Amygdala (tissue), 56 donors: Measurements from ENCODE around the gene ALK.

Experiments used
- DNase-seq, 56 donors: peaks; one replicate each; lab custom pipeline; 2025; lab: John Stamatoyannopoulos, UW

The ALK gene

DNA sequence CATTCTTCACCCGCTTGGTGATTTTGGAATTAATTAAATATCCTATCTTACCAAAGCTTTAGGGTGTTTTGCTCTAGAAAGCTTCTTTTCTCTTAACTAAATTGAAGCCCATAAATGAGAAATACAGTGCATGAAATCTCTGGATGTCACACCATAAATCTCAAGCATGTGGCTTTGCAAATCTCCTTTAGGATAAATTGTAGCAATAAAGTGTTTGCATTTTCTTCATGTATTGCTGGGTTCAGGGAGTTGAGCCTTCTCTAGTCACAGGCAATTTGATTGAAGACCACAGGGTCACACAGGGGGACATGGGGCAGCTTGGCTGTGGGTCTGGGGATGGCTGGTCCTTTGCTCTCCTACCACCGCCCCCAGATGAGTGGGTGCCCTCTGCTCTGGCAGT, 442.0 kb downstream of the ALK start:
- no peak for DNase-seq

DNA sequence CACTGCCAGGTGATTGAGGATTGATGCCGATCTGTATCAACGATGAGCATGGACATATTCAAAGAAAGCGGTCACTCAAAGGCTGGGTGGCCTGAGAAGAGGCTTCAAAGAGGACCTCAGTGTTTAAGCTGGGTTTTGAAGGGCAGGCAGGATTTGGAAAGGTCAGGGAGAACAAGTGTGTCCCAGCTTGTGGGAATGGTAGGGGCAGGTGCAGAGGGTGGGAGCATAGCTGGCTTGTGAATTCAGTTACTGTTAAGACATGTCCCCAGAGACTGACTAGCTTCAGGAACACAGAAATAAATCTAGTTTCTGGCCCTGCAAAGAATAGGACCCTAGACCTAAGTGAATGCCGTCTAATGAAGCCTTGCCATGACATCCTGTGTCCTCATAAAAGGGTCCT, 442.7 kb downstream of the ALK start:
- no peak for DNase-seq

DNA sequence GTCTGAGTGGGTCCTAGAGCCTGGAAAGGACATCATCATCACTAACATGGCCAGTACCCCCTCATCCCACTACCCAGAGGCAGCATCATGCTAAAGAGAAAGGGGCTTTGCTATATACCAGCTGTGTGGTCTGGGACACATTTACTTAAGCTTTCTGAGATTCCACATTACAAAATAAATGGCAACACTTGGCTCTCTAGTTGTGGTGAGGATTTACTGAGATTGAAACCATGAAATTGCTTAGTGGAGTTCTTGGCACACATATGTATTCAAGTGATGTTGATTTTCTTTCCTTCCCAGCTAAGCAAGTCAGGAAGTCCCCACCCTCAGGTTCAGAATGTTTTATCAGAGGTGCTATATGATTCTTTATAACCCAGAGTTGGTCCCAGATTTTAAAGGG, 444.2 kb downstream of the ALK start:
- DNase-seq, result no peak

DNA sequence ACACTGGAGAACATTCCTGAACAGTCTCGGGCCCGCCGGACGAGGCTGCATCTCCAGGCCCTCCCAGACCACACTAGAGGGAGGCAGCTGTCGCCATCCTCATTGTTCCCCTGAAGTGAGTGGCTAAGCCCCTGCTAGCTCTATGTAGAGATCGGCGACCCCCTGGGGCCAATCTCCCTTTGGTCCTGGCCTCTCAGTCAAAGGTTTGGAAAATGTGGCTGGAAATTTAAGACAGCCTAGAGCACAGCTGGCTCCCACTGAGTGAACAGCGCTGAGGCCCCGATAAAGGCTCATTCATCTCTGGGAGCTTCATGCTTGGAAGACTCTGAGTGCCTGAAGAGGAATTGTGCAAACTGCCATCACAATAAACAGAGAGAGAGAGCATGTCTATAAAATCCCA, 445.9 kb downstream of the ALK start:
- DNase-seq, result peak in 1 of 56 donors; percentile 6

DNA sequence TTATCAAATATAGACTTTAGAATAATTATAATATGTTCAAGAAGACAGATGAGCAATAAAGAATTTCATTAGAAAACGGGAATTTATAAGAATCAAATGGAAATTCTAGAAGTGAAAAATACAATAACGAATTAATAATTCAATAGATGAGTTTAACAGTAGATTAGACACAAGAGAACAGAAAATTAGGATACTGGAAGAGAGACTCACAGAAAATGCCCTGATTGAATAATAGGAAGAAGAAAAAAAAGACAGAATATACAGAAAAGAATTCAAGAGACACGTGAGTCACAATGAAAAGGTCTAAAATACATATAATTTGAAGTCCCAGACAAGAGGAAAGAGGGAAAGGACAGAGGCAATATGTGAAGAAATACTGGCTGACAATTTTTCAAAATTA, 451.4 kb downstream of the ALK start:
- no peak for DNase-seq

DNA sequence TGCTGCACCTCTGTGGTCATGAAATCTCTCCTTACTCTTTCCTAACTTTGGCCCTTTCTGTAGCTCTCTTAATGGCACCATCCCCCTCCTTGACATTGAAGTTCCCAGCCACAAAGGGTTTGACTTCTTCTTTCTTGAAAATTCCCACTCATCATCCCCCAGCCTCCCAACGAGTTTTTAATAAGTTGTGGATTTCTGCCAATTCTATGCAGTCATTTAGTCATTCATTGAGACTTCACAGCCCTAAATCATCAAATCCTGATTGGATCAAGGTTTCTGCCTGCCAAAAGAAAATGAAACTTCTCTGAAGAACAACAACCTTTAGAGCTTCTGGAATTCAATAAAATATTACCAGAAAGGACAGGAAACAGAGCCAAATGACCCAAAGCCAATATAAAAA, 451.9 kb downstream of the ALK start:
- no peak for DNase-seq

DNA sequence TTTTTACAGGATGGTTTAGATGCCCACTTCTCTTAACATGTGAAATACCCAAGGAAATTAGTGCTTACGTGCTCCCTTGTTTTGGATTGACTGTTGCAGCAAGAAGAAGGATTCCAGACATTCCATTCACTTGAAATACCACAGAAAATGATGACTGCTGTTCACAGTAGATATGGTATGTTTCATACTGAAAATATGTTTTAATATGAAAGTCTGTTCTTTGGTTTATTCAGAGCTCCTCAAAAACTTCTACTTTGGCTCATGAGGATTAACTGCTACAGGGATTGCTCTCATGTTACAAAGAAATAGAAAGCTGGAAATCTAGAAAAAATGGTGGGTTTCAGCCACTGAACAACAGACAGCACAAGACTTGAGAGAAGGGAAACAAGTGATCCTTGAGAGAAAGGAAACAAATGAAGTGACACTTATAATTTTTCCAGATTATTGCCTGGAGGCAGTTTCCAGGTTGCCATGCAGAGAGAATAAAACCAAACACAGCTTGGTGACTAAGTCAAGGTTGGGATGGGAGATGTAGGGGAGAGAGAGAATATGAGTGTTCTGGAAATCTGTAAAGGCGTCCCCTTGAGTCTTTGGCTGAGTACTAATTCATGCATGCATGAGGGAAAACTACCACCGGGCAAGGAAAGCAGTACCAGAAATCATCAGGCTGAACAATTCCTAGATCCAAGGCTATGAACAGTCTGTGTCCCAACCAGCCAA, 458.0 kb downstream of the ALK start:
- no peak for DNase-seq

DNA sequence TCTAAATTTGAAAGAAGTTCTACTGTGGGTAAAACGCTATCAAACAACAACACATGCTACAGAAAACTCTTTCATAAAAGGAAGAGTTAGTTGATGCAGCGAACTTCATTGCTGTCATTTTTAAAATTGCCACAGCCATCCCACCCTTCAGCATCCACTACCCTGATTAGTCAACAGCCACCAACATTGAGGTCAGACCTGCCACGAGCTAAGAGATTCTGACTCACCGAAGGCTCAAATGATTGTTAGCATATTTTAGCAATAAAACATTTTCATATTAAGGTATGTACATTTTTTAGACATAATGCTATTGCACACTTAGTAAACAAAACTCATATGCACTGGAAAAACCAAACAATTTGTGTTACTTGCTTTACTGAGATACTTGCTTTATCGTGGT, 459.1 kb downstream of the ALK start:
- DNase-seq, result no peak

DNA sequence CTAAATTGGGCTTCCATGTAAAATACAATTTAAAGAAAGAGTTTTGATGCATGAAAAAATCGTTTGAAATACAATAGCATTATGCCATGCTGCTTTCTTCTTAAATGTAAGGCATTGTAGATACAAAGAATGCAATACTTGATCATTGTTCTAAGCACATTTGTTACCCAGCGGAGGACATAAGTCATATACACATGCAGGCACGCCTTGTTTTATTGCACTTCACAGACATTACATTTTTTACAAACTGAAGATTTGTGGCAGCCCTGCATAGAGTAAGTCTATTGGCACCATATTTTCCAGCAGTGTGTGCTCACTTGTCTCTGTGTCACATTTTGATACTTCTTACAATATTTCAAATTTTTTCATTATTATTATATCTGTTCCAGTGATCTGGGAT, 461.2 kb downstream of the ALK start:
- no peak for DNase-seq

DNA sequence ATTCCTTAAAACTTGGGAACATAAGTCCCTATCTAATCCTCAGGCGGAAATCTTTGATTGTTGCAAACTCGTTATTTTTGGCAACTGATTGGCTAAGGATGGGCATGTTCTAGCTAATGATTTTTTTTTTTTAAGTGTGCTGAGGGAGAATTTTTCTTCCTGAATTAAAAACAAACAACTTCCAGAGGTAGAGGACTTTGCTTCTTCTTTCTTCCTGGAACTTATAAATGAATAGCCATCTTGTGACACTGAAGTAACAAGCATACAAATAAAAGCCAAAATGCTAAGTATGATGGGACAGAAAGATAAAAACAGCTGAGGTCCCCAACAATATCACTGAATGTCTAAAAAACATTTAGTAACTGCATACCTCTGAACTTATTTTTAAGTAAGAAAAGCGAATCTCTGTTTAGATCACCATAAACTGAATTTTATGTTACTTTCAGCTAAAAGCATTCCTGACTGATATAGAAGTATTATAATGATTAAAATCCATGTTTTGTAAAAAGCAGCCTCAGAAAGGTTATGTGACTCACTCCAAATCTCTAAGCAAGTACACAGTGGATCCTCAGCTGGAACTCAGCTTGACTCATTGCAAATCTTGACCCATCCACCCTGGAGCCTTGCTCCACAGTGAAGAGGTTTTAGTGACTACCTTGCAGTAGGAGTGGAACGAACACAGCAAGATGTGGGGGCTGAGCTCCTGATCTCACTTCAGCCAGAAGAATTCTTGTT, 461.8 kb downstream of the ALK start:
- DNase-seq, result no peak

DNA sequence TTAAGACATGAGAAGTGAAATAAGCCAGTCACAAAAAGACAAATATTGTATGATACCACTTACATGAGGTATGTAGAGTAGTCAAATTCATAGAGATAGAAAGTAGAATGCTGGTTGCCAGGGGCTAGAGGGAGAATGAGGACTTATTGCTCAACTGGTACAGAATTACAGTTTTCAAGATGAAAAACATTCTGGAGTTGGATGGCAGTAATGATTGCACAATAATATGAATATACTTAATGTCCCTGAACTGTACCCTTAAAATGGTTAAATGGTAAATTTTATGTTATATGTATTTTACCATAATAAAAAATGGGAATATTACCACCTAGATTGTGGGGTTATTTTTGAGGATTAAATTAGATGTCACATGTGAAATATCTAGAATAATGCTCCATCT, 465.0 kb downstream of the ALK start:
- DNase-seq, result no peak

DNA sequence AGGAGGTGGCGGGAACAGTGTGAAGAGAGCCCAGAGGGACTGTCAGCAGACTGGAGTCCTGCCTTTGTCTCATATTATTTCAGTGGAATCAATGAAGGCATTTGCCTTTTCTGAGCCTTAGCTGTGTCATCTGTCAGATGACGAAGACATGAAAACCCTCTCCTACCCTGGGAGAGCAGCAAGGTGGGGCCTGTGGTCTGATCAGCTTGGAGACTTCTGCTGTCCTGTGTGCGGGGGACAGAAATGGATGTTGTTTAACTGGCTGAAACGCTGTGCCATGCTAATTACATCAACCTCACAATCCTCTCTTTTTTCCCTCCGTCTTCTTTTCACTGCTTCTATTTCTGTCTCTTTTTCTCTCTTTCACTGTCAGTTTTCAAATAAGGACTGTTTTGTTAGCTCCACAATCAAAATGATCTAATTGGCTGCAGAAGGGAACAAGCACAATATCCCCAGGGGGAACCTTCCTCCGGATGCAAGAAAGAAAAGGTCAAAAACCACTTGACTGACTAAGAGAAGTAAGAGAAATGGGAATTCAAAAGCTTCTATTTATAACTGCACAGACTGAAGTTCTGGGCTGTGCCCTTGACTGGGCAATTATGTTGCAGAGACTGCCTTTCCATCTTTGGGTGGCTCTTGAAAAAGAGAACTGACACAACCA, 466.1 kb downstream of the ALK start:
- DNase-seq, result peak in 8 of 56 donors; percentile 4 to 56 (median 18)

DNA sequence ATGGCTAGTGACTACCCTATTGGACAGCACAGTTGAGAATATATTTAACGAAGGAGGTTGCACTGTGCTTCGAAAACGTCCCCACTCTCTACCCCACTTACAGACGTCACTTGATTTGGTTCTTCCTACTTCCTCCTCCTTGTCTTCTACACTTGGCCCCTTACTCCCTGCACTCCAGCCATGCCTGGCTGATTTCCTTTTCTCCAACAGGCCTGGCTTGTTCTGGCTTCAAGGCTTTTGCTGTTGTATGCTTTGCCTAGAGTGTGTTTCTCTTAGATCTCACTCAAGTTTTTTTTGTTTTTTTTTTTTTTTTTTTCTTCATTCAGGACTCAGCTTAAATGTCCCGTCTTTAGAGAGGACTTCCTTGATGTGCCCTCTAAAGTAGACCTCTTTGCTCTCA, 469.4 kb downstream of the ALK start:
- no peak for DNase-seq

DNA sequence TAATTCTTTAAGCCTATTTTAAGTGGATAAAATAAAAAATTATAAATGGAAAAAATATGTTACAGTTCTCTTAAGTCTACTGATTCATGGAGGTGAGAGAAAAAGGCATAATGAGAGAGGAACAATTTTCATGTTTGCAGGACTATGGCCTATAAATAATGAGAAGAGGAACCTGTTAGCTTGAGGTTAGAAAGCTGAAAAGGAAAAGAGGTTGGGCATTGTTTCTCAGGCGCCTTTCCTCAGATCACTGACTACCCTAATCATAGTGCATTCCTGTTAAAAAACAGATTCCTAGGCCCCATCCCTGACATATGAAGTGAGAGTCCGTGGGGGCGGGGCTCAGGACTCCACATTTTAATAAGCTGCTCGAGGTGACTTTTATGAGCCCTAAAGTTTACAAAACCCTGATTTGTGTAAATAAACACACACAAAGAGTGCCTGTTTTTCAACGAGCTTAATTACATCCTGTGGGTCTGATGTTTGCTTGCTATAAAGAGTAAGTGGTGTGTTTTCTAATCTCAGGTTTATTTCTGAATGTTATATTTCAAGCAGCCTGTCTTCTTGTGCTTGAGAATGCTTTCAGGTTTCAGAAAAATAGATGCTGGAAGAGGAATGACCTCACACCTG, 470.7 kb downstream of the ALK start:
- DNase-seq, result no peak

DNA sequence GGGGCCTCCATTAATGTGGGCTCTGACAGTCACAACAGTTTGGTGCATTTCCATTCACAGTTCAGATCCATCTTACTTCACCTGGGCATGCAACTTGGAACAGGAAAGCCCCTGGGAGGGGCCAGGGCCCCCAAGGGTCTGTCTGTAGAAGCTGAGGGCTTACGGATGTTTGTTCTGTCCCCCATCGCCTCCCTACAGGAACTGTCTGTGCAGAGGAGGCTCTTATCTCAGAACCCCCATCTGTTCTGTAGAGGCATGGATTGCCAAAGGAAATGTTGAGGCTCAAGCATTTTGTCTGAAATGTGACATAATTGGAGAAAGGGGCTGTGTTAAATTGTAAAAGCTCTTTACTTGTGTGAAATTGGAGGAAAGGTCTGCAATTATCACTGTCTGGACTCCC, 471.9 kb downstream of the ALK start:
- no peak for DNase-seq

DNA sequence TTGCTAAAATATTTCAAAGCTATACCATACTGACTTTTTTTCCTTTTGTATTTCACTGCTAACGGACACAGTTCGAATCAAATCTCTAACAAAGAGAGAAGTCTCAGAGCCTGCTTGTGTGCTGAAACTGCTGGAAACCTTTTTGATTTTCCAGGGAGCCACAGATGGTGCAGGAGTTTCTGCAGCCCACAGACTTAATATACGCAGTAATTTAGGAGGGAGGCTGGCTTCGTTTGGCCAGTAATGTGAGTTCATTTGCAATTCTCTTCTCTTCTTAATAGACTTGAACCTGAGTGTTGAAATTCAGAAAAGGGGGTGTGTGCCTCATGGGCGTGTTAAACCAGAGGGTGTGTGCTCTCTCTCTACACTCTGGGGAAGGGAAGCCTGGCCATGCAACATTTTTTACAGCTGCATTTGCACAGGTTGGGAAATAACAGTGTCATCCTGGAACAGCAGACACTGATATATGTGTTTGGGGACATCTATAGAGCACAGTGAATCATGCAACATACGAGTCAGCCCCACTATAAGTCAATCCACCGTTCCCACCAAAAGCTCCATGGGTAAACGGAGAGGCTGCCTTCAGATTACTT, 473.2 kb downstream of the ALK start:
- DNase-seq, result no peak

DNA sequence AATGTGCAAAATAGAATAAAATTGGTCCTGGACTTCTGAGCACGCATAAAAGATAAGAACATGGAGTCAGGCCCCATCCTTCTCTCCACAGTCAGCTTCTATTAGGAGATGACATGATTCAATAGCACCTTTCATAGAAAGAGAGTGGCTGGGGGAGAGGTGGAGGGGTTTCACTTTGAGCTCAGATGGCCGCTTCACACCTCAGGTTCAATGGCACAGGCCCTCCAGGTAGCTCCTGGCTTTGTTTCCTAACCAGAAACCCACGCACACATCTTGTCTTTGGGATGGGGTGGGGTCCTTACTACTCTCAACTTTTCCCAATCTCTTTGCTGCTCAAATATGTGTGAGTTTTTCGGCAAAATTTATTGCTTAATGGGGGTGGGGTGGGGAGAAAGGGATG, 473.9 kb downstream of the ALK start:
- no peak for DNase-seq

DNA sequence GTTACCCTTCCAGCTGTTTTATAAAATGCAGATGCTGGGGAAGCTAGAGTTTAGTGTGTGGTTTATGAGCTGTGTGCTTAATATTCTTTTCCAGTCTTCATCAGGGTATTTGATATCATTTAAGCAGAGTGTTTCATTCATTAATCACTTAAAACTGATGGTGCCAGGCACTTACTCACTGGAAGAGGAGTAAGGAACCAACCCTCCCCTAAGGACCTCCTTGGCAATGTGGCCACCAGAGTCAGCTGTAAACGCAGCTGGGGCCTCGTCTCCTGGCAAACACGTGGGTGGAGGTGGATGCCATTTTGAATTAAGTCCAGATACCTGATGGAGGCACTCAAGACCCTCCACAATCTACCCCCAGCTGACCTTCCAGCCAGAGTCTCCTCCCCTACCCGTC, 474.5 kb downstream of the ALK start:
- DNase-seq, result no peak

DNA sequence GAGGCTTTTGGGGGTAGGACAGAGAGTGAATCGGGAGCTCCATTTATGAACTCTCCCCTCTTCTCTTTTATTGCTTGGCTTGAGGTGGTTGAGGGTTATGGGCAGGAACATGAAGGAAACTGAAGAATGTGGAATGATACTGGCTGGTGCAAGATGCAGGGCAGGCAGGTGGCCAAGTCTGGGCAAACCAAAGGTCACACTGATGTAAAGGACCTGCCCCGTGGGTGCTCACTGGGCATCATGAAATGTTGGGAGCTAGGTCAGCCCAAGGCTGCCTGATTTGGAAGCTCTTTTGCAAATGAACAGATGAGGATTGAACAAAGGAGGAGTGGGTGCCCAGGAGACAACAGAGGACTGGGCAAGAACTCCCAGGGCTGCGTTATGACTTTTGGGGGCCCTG, 477.2 kb downstream of the ALK start:
- no peak for DNase-seq

DNA sequence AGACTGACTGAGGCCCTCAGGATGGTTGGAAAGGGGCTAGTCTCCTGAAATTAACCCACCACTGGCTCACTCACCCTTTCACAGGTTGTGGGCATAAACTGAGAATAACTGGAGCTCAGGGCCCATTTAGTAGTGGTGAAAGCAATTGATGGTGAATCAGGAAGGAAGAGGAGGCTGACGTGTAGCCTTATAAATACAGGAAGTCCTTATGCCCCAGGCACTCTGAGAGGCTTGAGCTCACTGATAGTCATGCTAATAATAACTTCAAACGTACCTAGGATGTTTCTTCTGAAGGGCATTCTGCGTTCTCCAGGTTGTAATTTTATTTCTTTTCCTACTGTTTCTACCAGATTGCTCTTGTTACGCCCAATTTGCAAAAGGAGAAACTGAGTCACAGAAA, 477.8 kb downstream of the ALK start:
- DNase-seq, result no peak

DNA sequence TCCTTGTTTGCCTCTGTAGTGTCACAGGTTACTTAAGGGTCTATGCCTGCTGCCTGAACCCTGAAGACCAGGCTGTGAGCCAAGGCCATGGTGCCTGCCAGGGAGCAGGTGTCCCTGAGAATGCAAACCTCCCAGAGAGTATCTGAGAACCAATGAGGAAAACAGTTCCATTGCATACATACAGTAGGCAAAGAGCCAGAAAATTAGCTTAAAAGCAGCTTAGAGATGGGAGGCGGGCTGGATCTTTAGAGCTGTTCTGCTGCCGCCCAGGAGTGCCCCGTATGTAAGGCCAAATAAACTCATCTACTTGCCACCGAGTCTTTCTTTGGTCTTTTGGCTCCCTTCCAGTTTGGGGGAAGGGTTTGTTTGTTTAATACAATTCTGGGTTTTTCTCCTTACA, 478.2 kb downstream of the ALK start:
- DNase-seq, result no peak
